Measurements from ENCODE around the gene SNCA. TPM values are rescaled to one million over a fixed set of nuclear protein-coding genes. Genes with fewer than 3 reads are reported as not detected.

The SNCA gene
- total RNA-seq, 1 donor from 2014 or later = 5.6 TPM

DNA sequence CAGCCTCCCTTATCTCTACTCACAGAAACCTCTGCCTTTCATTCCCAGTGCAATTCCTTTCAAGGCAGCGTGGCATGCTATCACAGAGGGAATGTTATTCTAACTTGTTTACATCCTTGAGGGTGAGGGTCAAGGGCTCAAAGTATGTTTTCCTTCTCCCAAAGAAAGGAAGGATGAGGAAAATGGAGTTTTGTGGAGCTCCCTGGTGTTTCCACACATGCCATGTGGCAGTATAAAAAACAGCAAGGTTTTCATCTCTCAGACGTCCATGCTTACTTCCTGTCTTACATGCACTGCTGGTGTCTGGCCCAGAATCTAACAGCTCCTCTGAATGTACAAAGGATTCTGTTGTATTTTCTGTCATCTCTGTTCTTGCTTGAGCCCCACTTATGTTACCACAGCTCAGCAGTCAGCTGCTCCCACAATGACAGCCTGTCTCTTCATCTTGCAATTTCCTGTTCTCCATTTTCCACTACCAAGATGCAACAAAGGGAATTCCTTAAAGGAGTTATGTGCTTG, 128.0 kb downstream of the SNCA start:
- Histone ChIP-seq H2AFZ (replicated peaks) (peak overlapping the region; percentile 55), H3K9ac (no peak overlapping the region), H3K9me3 (ENCODE audit: low read depth) (no peaks in the 10 kb centered on the region), H3K79me2 (ENCODE audit: low read depth) (no peaks in the 10 kb centered on the region), H3K4me1 (peaks cover 3% of the 10 kb centered on the region), H3K4me2 (no peak overlapping the region), H4K20me1 (ENCODE audit: low read depth) (no peaks in the 10 kb centered on the region), H3K27ac (no peak overlapping the region), H3K4me3 (no peak overlapping the region), H3K36me3 (no peaks in the 10 kb centered on the region), H3F3A (ENCODE audit: low read depth) (no peaks in the 10 kb centered on the region), H3K27me3 (no peaks in the 10 kb centered on the region)
- no peaks in the 10 kb centered on the region for H3K9me3 Mint-ChIP-seq
- no peak overlapping the region for H3K4me3 Mint-ChIP-seq
- H3K27me3 Mint-ChIP-seq (ENCODE audit: insufficient read depth, low read depth) = no peaks in the 10 kb centered on the region
- DNase-seq (ENCODE audit: low spot score) = no peak
- peaks cover 12% of the 10 kb centered on the region for H3K4me1 Mint-ChIP-seq
- H3K27ac Mint-ChIP-seq = peak overlapping the region; percentile 92
- TF ChIP-seq, protein P1, sequence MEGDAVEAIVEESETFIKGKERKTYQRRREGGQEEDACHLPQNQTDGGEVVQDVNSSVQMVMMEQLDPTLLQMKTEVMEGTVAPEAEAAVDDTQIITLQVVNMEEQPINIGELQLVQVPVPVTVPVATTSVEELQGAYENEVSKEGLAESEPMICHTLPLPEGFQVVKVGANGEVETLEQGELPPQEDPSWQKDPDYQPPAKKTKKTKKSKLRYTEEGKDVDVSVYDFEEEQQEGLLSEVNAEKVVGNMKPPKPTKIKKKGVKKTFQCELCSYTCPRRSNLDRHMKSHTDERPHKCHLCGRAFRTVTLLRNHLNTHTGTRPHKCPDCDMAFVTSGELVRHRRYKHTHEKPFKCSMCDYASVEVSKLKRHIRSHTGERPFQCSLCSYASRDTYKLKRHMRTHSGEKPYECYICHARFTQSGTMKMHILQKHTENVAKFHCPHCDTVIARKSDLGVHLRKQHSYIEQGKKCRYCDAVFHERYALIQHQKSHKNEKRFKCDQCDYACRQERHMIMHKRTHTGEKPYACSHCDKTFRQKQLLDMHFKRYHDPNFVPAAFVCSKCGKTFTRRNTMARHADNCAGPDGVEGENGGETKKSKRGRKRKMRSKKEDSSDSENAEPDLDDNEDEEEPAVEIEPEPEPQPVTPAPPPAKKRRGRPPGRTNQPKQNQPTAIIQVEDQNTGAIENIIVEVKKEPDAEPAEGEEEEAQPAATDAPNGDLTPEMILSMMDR (IDR thresholded peaks at IDR 0.05) = no peak
- TF ChIP-seq EZH2 (IDR thresholded peaks at IDR 0.05) (no peak), EZH2phosphoT487 (IDR thresholded peaks at IDR 0.05) (no peak)
- H3K36me3 Mint-ChIP-seq = no peaks in the 10 kb centered on the region

DNA sequence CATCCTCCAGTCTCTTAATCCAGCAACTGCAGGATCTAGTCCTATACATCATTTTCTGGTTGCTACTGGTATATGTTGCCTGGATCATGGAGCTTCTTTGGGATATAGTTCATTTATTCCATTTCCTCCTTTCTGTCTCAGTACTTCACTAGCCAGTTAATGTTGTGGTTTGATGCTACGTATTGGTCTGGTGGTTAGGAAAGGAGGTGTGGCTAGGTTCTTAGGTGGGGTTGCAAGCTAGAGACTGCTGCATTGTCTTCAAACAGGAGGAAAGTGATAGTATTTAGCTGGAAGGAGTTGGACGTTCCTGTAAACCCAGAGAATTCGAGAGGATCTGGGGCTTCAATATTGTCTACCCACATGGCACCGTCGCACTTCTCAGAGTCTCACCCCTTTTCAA, 129.5 kb downstream of the SNCA start:
- Histone ChIP-seq H3K9ac (no peak overlapping the region), H2AFZ (replicated peaks) (no peak overlapping the region), H3K4me2 (no peak overlapping the region), H3K36me3 (no peaks in the 10 kb centered on the region), H4K20me1 (ENCODE audit: low read depth) (no peaks in the 10 kb centered on the region), H3F3A (ENCODE audit: low read depth) (no peaks in the 10 kb centered on the region), H3K9me3 (ENCODE audit: low read depth) (no peaks in the 10 kb centered on the region), H3K4me3 (no peak overlapping the region), H3K27me3 (no peaks in the 10 kb centered on the region), H3K4me1 (peaks cover 3% of the 10 kb centered on the region), H3K27ac (no peak overlapping the region), H3K79me2 (ENCODE audit: low read depth) (no peaks in the 10 kb centered on the region)
- TF ChIP-seq EZH2phosphoT487 (IDR thresholded peaks at IDR 0.05) (no peak), EZH2 (IDR thresholded peaks at IDR 0.05) (no peak)
- TF ChIP-seq, protein P1 (IDR thresholded peaks at IDR 0.05) = no peak
- Mint-ChIP-seq H3K27me3 (ENCODE audit: insufficient read depth, low read depth) (no peaks in the 10 kb centered on the region), H3K27ac (no peak overlapping the region), H3K36me3 (no peaks in the 10 kb centered on the region), H3K4me3 (no peak overlapping the region), H3K4me1 (peaks cover 12% of the 10 kb centered on the region), H3K9me3 (no peaks in the 10 kb centered on the region)
- no peak for DNase-seq (ENCODE audit: low spot score)

DNA sequence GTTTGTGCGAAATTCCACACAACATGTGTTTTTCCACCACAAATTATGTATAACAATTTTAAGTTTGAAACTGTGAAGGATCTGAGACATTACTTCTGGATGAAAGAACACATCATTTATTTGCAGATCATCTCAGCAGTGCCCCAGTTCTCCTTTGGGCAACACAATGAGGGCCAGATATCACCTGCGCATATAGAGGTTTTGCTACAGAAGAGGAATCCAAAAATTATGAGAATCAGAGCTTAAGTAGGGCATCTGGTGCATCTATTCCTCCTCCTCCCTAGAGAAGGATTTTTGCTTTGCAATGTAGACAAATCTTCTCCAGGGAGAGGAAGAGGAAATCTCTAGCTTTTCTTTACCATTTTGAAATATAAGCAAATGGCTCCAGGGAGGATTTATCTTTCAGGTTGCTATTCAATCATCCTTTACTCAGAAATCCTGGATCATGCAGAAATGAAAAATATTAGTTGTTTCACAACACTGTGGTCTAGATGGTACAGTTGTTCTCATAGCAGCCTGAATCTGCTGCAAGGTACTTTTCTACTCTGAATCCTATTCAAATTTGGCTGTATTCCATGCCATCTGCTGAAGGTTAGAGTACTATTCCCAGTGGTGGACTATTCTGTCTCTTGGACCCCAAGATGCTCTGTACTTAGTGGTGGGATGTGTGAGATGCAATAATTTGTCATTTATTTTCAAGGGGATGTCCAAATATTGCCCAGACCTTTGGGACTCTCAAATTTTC, 132.1 kb downstream of the SNCA start:
- no peak overlapping the region for H3K27ac Mint-ChIP-seq
- Histone ChIP-seq H3K4me2 (no peak overlapping the region), H3K9me3 (ENCODE audit: low read depth) (no peaks in the 10 kb centered on the region), H3K4me1 (peaks cover 3% of the 10 kb centered on the region), H4K20me1 (ENCODE audit: low read depth) (no peaks in the 10 kb centered on the region), H3K36me3 (no peaks in the 10 kb centered on the region), H3K4me3 (no peak overlapping the region), H3K27me3 (no peaks in the 10 kb centered on the region), H3K9ac (no peak overlapping the region), H3K79me2 (ENCODE audit: low read depth) (no peaks in the 10 kb centered on the region), H3F3A (ENCODE audit: low read depth) (no peaks in the 10 kb centered on the region), H3K27ac (no peak overlapping the region), H2AFZ (replicated peaks) (no peak overlapping the region)
- H3K27me3 Mint-ChIP-seq (ENCODE audit: insufficient read depth, low read depth) = no peaks in the 10 kb centered on the region
- no peaks in the 10 kb centered on the region for H3K9me3 Mint-ChIP-seq
- H3K4me3 Mint-ChIP-seq = no peak overlapping the region
- TF ChIP-seq, protein P1 (IDR thresholded peaks at IDR 0.05) = no peak
- TF ChIP-seq EZH2 (IDR thresholded peaks at IDR 0.05) = no peak
- TF ChIP-seq EZH2phosphoT487 (IDR thresholded peaks at IDR 0.05) = no peak
- DNase-seq (ENCODE audit: low spot score) = no peak
- H3K36me3 Mint-ChIP-seq = no peaks in the 10 kb centered on the region
- H3K4me1 Mint-ChIP-seq = peaks cover 22% of the 10 kb centered on the region
